ENCODE data around the gene E4F1. TPM values are rescaled to one million over a fixed set of nuclear protein-coding genes. Genes with fewer than 3 reads are reported as not detected.
A peak's percentile ranks its signal among the peaks of the same experiment; 100 is the strongest.

E4F1 gene
- total and polyA plus RNA-seq, 9 of the 15 experiments (the other 6 are each of a cell fraction or from before 2014, with no cell fraction given) = 0.48 to 94.9 (median 20.4) TPM

DNA sequence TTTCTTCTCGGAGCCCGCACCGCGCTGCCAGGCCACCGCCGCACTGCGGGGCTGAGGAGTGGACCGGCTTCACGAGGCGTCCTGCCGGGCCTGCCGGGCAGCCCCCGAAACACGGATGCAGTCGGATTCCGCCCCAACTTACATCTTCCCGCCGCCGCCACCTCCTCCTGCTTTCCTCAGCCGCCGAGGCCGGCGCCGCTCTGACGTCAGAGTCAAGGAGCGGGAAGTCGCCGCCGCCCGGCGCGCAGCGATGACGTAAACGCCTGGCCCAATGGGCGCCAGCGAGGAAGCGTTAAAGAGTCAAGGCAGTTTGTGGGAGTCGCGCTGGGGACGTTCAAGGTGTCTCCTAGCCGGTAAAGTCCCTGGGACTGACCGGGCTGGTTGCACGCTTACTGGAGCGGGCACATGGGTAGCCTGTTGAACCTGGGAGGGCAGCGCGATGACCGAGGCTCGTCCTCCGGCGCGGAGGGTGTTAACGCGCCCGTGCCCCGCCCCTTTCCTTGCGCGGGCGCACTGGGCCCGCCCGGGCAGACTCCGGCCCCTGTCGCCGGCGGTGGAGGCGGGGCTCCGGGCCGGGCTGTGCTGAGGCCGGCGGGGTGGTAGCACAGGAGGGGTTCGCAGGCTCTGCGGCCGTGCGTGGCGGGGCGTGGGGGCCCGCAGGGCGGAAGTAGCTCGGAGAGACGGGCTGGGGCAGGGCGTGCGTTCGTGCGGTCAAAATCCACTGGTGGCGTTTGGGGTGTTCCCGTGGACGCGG, 44.7 kb downstream of the E4F1 start, which contains the start of gene RNPS1 (continued):
- TF ChIP-seq THRB (CRISPR knock-in tag; conservative IDR thresholded peaks at IDR 0.05) = peak; percentile 16; the same call in 1 of the 2 replicates
- TF ChIP-seq ZNF717 (CRISPR knock-in tag; IDR thresholded peaks at IDR 0.05) = no peak
- no peak for TF ChIP-seq ZC3H8 (IDR thresholded peaks at IDR 0.05)
- TF ChIP-seq DPF2 (IDR thresholded peaks at IDR 0.05) = no peak; the same call in 1 of the 2 replicates
- TF ChIP-seq ZNF280B (CRISPR knock-in tag; IDR thresholded peaks at IDR 0.05) = no peak
- no peak for TF ChIP-seq DLX4 (CRISPR knock-in tag; IDR thresholded peaks at IDR 0.05)
- no peak for TF ChIP-seq ZNF274 (IDR thresholded peaks at IDR 0.05; ENCODE audit: borderline replicate concordance, low read depth, low read length)
- 0 out of 2 replicates have a peak, but pooled peaks have one; percentile 39 for TF ChIP-seq GATAD2A (IDR thresholded peaks at IDR 0.05)
- no peak for TF ChIP-seq ZNF436 (CRISPR knock-in tag; IDR thresholded peaks at IDR 0.05)
- TF ChIP-seq ZNF263 (CRISPR knock-in tag; IDR thresholded peaks at IDR 0.05; ENCODE audit: borderline replicate concordance) = peak; percentile 64
- TF ChIP-seq HSF4 (CRISPR knock-in tag; IDR thresholded peaks at IDR 0.05; ENCODE audit: borderline replicate concordance) = no peak
- TF ChIP-seq MYC (IDR thresholded peaks at IDR 0.05; ENCODE audit: low read depth, low read length) = peak; percentile 100
- TF ChIP-seq MYC (CRISPR knock-in tag; IDR thresholded peaks at IDR 0.05; ENCODE audit: borderline replicate concordance, low read depth) = peak; percentile 99
- TF ChIP-seq, protein P1, sequence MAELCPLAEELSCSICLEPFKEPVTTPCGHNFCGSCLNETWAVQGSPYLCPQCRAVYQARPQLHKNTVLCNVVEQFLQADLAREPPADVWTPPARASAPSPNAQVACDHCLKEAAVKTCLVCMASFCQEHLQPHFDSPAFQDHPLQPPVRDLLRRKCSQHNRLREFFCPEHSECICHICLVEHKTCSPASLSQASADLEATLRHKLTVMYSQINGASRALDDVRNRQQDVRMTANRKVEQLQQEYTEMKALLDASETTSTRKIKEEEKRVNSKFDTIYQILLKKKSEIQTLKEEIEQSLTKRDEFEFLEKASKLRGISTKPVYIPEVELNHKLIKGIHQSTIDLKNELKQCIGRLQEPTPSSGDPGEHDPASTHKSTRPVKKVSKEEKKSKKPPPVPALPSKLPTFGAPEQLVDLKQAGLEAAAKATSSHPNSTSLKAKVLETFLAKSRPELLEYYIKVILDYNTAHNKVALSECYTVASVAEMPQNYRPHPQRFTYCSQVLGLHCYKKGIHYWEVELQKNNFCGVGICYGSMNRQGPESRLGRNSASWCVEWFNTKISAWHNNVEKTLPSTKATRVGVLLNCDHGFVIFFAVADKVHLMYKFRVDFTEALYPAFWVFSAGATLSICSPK (IDR thresholded peaks at IDR 0.05; ENCODE audit: borderline replicate concordance) = no peak
- no peak for TF ChIP-seq ZNF133 (CRISPR knock-in tag; IDR thresholded peaks at IDR 0.05)
- no peak for TF ChIP-seq RBM39 (optimal IDR thresholded peaks at IDR 0.05; ENCODE audit: low read depth, low read length)
- TF ChIP-seq MXI1 (IDR thresholded peaks at IDR 0.05; ENCODE audit: low read depth, low read length) = peak; percentile 55; the same call in 1 of the 2 replicates
- no peak for TF ChIP-seq ILF3 (IDR thresholded peaks at IDR 0.05; ENCODE audit: borderline replicate concordance)
- TF ChIP-seq POLR2AphosphoS5 (IDR thresholded peaks at IDR 0.05; ENCODE audit: control insufficient read depth, insufficient read depth, low read depth, low read length) = peak; percentile 93
- TF ChIP-seq JUND (IDR thresholded peaks at IDR 0.05; ENCODE audit: borderline replicate concordance, low read depth, low read length) = peak; percentile 75
- no peak; the same call in 2 of the 3 replicates for TF ChIP-seq JUND (tag; IDR thresholded peaks at IDR 0.05; ENCODE audit: borderline replicate concordance, low read depth, low read length)
- TF ChIP-seq PKNOX1 (IDR thresholded peaks at IDR 0.05) = no peak

Data from K562 (cell line).